ENCODE results near the gene KCNE4. TPM values are rescaled to one million over a fixed set of nuclear protein-coding genes. Genes with fewer than 3 reads are reported as not detected.

Gene KCNE4
- total RNA-seq, 1 donor from 2014 or later, result 0.26 TPM

DNA sequence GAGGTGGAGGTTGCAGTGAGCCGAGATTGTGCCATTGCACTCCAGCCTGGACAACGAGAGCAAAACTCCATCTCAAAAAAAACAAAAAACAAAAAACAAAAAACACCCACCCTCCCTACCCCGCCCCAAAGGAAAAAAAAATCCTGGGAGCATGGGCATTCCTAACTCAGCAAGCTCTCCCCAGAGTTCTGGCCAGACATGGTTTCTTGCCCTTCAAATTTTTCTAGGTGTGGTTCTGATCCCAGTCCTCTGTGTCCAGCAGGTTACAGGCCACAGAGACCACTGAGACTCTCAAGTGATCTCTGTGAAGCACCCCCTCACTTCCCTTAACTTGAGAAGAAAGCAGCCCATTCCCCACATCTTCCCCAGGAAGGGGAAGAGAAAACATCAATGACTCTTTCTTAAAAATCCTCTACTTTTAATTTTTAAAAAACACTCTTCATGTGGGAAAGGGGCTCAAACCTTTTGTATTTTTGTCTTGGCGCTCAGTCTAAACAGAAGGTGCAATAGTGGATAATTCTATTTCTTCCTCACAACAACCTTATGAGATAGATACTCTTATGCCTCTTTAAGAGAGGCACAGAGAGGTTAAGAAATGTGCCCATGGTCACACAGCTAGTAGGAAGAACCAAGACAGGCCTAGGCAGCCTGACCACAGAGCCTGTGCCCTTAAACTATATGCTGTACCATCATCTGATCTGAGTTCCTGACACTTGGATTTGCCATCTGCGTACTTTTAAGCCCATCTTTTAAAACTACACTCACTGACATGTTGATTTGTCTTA lies 6.9 kb upstream of the KCNE4 start:
- no peak for FAIRE-seq
- Histone ChIP-seq H3K36me3 (ENCODE audit: control insufficient read depth, insufficient read depth, low read length) (no peaks in the 10 kb centered on the region), H3K4me3 (ENCODE audit: low read depth, low read length) (no peak overlapping the region), H3K27me3 (ENCODE audit: control insufficient read depth, insufficient read depth, low read length) (no peaks in the 10 kb centered on the region)
- TF ChIP-seq, protein P1, sequence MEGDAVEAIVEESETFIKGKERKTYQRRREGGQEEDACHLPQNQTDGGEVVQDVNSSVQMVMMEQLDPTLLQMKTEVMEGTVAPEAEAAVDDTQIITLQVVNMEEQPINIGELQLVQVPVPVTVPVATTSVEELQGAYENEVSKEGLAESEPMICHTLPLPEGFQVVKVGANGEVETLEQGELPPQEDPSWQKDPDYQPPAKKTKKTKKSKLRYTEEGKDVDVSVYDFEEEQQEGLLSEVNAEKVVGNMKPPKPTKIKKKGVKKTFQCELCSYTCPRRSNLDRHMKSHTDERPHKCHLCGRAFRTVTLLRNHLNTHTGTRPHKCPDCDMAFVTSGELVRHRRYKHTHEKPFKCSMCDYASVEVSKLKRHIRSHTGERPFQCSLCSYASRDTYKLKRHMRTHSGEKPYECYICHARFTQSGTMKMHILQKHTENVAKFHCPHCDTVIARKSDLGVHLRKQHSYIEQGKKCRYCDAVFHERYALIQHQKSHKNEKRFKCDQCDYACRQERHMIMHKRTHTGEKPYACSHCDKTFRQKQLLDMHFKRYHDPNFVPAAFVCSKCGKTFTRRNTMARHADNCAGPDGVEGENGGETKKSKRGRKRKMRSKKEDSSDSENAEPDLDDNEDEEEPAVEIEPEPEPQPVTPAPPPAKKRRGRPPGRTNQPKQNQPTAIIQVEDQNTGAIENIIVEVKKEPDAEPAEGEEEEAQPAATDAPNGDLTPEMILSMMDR (IDR thresholded peaks at IDR 0.05; ENCODE audit: insufficient read depth, low read length, severe bottlenecking), result no peak
- no peak for DNase-seq (ENCODE audit: low read depth)

DNA sequence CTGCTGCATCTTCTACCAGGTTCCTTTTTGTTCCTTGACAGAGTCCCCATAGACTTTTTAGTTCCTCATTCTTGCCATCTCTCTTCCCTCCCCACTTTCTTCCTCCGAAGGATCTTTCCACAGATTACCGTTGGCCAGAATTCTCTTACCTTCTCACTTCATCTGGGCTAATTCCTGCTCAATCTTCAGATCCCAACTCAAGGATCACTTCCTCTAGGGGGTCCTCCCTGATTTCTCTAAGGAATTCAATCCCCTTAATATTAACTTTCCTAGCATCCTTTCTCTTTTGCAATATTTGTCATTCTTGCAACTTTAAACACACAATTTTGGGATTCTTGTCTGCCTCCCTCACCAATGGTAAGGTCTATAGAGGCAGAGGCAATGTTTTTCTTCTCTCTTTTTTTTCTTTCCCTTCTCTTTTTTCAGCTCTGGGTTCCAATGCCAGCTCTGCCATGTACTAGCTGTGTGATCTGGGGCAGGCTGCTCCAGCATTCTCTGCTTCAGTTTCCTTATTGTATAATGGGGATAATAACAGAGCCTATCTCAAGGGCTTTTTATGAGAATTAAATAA lies 5.4 kb upstream of the KCNE4 start:
- TF ChIP-seq, protein P1 (IDR thresholded peaks at IDR 0.05; ENCODE audit: insufficient read depth, low read length, severe bottlenecking), result no peak
- Histone ChIP-seq H3K36me3 (ENCODE audit: control insufficient read depth, insufficient read depth, low read length) (no peaks in the 10 kb centered on the region), H3K27me3 (ENCODE audit: control insufficient read depth, insufficient read depth, low read length) (no peaks in the 10 kb centered on the region), H3K4me3 (ENCODE audit: low read depth, low read length) (no peak overlapping the region)
- FAIRE-seq, result no peak
- no peak for DNase-seq (ENCODE audit: low read depth)

DNA sequence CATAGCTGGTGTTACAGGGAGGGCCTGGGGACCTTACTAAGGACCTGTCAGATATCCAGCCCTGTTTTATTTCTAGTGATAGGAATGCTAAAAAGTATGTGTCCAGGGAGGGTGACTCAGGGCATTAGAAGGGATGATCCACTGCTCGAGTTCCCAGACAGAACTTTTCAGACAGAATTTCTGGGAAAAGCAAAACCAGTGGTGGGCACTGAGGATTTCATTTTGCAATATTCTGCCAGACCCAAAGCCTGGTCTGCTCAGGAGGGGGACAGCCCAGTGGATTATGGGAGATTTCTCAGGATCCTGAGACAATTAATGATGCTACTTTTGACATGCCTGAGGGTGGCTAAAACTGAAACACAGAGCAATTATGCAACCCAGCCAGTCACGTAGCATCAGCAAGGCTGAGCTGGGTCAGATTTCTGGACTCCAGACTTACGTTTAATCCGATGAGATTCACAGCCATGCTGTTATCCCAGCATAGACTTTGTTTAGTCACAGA lies 4.7 kb upstream of the KCNE4 start:
- DNase-seq (ENCODE audit: low read depth), result peak; percentile 44
- no peak for FAIRE-seq
- H3K36me3 ChIP-seq (ENCODE audit: control insufficient read depth, insufficient read depth, low read length), result no peaks in the 10 kb centered on the region
- no peak overlapping the region for H3K4me3 ChIP-seq (ENCODE audit: low read depth, low read length)
- TF ChIP-seq, protein P1 (IDR thresholded peaks at IDR 0.05; ENCODE audit: insufficient read depth, low read length, severe bottlenecking), result no peak
- no peaks in the 10 kb centered on the region for H3K27me3 ChIP-seq (ENCODE audit: control insufficient read depth, insufficient read depth, low read length)

DNA sequence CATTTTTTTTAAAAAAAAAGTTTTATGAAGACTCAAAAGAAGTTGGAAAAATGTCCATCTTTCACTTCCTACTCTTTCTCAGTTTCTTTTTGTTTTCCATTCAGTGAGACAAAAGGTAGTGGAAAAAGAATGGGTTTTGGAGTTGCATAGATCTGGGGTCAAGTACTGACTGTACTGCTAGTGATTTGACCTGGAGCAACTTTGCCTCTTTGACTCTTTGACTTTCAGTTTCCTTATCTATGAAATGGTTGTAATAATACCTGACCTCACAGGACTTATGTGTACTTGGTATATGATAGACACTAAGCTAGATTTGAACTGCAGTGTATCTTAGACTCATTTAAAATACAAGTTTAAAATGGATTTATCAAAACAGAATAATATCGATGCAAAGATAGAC lies 3.5 kb upstream of the KCNE4 start:
- FAIRE-seq (no peak), DNase-seq (ENCODE audit: low read depth) (no peak)
- no peaks in the 10 kb centered on the region for H3K36me3 ChIP-seq (ENCODE audit: control insufficient read depth, insufficient read depth, low read length)
- H3K27me3 ChIP-seq (ENCODE audit: control insufficient read depth, insufficient read depth, low read length), result no peaks in the 10 kb centered on the region
- TF ChIP-seq, protein P1 (IDR thresholded peaks at IDR 0.05; ENCODE audit: insufficient read depth, low read length, severe bottlenecking), result no peak
- no peak overlapping the region for H3K4me3 ChIP-seq (ENCODE audit: low read depth, low read length)

DNA sequence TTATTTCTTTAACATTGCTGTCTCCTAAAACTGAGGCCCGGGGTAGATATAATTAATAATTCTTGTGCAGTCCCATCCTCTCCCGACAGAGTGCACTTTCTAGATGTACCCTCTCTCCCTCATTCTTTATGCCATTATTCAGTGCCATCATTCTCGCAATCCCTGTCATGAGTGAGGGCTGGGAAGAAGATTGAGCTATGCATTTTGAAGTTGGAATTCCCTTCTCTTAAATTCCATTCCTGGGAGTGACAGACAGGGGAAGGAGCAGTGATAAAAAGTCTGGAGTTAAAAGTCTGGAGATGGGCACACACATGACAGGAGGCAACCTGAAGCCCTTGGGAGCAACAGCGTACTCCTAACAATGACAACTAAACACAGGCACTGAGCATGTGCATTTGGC lies 2.6 kb upstream of the KCNE4 start:
- TF ChIP-seq, protein P1 (IDR thresholded peaks at IDR 0.05; ENCODE audit: insufficient read depth, low read length, severe bottlenecking), result no peak
- no peak for DNase-seq (ENCODE audit: low read depth)
- FAIRE-seq, result no peak
- H3K27me3 ChIP-seq (ENCODE audit: control insufficient read depth, insufficient read depth, low read length), result no peaks in the 10 kb centered on the region
- H3K36me3 ChIP-seq (ENCODE audit: control insufficient read depth, insufficient read depth, low read length), result no peaks in the 10 kb centered on the region
- H3K4me3 ChIP-seq (ENCODE audit: low read depth, low read length), result no peak overlapping the region

All from bronchial epithelial cell (primary cell).